Large intestine (tissue), 3 donors: Measurements from ENCODE around the gene NR5A2. TPM values are rescaled to one million over a fixed set of nuclear protein-coding genes. Genes with fewer than 3 reads are reported as not detected.
A peak's percentile ranks its signal among the peaks of the same experiment; 100 is the strongest.

Experiments used
- DNase-seq, 2 donors: peaks; one replicate each; pipeline versions ENCODE4 v3.0.0 to v3.0.0-alpha.2; 2013
- H3K27ac ChIP-seq: one replicate; pipeline ENCODE4 v1.5.1; 2013; ENCODE audit warnings: low read length
- H3K27me3 ChIP-seq: 2 replicates; pipeline ENCODE4 v1.6.1; 2013; ENCODE audit warnings: low read length; ENCODE audit not compliant: control insufficient read depth, insufficient read depth
- H3K36me3 ChIP-seq: 2 replicates; pipeline ENCODE4 v1.6.1; 2013; ENCODE audit warnings: low read length; ENCODE audit not compliant: control insufficient read depth, insufficient read depth
- H3K4me1 ChIP-seq: one replicate; pipeline ENCODE4 v1.6.1; 2013; ENCODE audit warnings: low read length; ENCODE audit not compliant: control insufficient read depth, insufficient read depth
- H3K4me3 ChIP-seq: one replicate; pipeline ENCODE4 v1.5.1; 2013; ENCODE audit warnings: low read length
- H3K9me3 ChIP-seq: one replicate; pipeline ENCODE4 v1.6.1; 2013; ENCODE audit warnings: mild to moderate bottlenecking, low read depth, low read length, moderate library complexity; ENCODE audit not compliant: control insufficient read depth
- WGBS: methylation state at CpG from one replicate; pipeline ENCODE4 v1.1.5; 2013; ENCODE audit warnings: low lambda C conversion rate; ENCODE audit not compliant: insufficient coverage; 5-methylcytosine and 5-hydroxymethylcytosine counted together
- polyA plus RNA-seq: library from polyadenylated mRNA; unstranded; fragments of 120-200 nt; gene quantifications from one replicate; pipeline ENCODE4 v1.2.1, GENCODE V29; 2013

The NR5A2 gene
- polyA plus RNA-seq, 1 donor: 36.5 TPM

GRCh38 chr1:200118779-200119505 is 91.4 kb downstream of the NR5A2 start:
- no peak overlapping the region for H3K27ac ChIP-seq
- peaks cover 16% of the 10 kb centered on the region for H3K4me1 ChIP-seq
- no peak for DNase-seq
- H3K9me3 ChIP-seq: no peaks in the 10 kb centered on the region
- WGBS: no CpG with 5 or more reads among the region's 3 CpGs
- H3K36me3 ChIP-seq: peaks cover 24% of the 10 kb centered on the region
- H3K4me3 ChIP-seq: no peak overlapping the region
- no peaks in the 10 kb centered on the region for H3K27me3 ChIP-seq

- Histone ChIP-seq H3K36me3 (peaks cover 38% of the 10 kb centered on the region), H3K9me3 (no peaks in the 10 kb centered on the region), H3K4me3 (no peak overlapping the region), H3K27ac (no peak overlapping the region), H3K4me1 (peaks cover under 1% of the 10 kb centered on the region), H3K27me3 (no peaks in the 10 kb centered on the region)
- no peak for DNase-seq
Measured at GRCh38 chr1:200121421-200121820, 93.9 kb downstream of the NR5A2 start.

- Histone ChIP-seq H3K27ac (no peak overlapping the region), H3K27me3 (no peaks in the 10 kb centered on the region), H3K36me3 (peaks cover 38% of the 10 kb centered on the region), H3K4me3 (no peak overlapping the region), H3K4me1 (peaks cover 6% of the 10 kb centered on the region), H3K9me3 (no peaks in the 10 kb centered on the region)
- 100% methylated on average over 1 of the region's 1 CpG for WGBS
- DNase-seq: no peak
Measured at GRCh38 chr1:200124309-200124708, 96.8 kb downstream of the NR5A2 start.

- peak overlapping the region; percentile 54 for H3K27ac ChIP-seq
Measured at GRCh38 chr1:200128081-200128480, 100.6 kb downstream of the NR5A2 start.

GRCh38 chr1:200128944-200129879 is 101.7 kb downstream of the NR5A2 start:
- DNase-seq: no peak
- peaks cover 38% of the 10 kb centered on the region for H3K4me1 ChIP-seq
- H3K4me3 ChIP-seq: no peak overlapping the region
- H3K27ac ChIP-seq: peak overlapping the region; percentile 54
- no CpG with 5 or more reads among the region's 5 CpGs for WGBS
- H3K27me3 ChIP-seq: no peaks in the 10 kb centered on the region
- no peaks in the 10 kb centered on the region for H3K9me3 ChIP-seq
- H3K36me3 ChIP-seq: peaks cover 19% of the 10 kb centered on the region

More at GRCh38 chr1:200128081-200128480, 100.6 kb downstream of the NR5A2 start:
- Histone ChIP-seq H3K4me1 (peaks cover 38% of the 10 kb centered on the region), H3K4me3 (no peak overlapping the region), H3K9me3 (no peaks in the 10 kb centered on the region), H3K27me3 (no peaks in the 10 kb centered on the region), H3K36me3 (peaks cover 26% of the 10 kb centered on the region)
- DNase-seq: peak; percentile 45 to 64
- WGBS: no CpG with 5 or more reads among the region's 7 CpGs

- Histone ChIP-seq H3K4me1 (peaks cover 38% of the 10 kb centered on the region), H3K27me3 (no peaks in the 10 kb centered on the region), H3K27ac (peak overlapping the region; percentile 54), H3K9me3 (no peaks in the 10 kb centered on the region), H3K4me3 (no peak overlapping the region), H3K36me3 (peaks cover 14% of the 10 kb centered on the region)
- WGBS: 57% methylated on average over 1 of the region's 1 CpG
- DNase-seq: no peak
Measured at GRCh38 chr1:200130552-200130951, 103.0 kb downstream of the NR5A2 start.

GRCh38 chr1:200131551-200132125 is 104.1 kb downstream of the NR5A2 start:
- Histone ChIP-seq H3K27me3 (no peaks in the 10 kb centered on the region), H3K36me3 (peaks cover 13% of the 10 kb centered on the region), H3K4me1 (peaks cover 38% of the 10 kb centered on the region), H3K4me3 (no peak overlapping the region), H3K9me3 (no peaks in the 10 kb centered on the region), H3K27ac (peak overlapping the region; percentile 54)
- DNase-seq: peak; percentile 38 to 63
- no CpG with 5 or more reads among the region's 4 CpGs for WGBS

GRCh38 chr1:200133123-200133522 is 105.6 kb downstream of the NR5A2 start:
- H3K9me3 ChIP-seq: no peaks in the 10 kb centered on the region
- H3K4me3 ChIP-seq: no peak overlapping the region
- H3K27ac ChIP-seq: no peak overlapping the region
- no peaks in the 10 kb centered on the region for H3K27me3 ChIP-seq
- peaks cover 13% of the 10 kb centered on the region for H3K36me3 ChIP-seq
- peaks cover 38% of the 10 kb centered on the region for H3K4me1 ChIP-seq
- no peak for DNase-seq
- WGBS: 100% methylated on average over 1 of the region's 2 CpGs

GRCh38 chr1:200134116-200134515 is 106.6 kb downstream of the NR5A2 start:
- Histone ChIP-seq H3K9me3 (no peaks in the 10 kb centered on the region), H3K36me3 (peaks cover 10% of the 10 kb centered on the region), H3K27ac (no peak overlapping the region), H3K4me1 (peaks cover 34% of the 10 kb centered on the region), H3K4me3 (no peak overlapping the region), H3K27me3 (no peaks in the 10 kb centered on the region)
- WGBS: no CpG with 5 or more reads among the region's 2 CpGs
- no peak for DNase-seq

- no peak for DNase-seq
- peaks cover 12% of the 10 kb centered on the region for H3K36me3 ChIP-seq
- no peak overlapping the region for H3K27ac ChIP-seq
- no peaks in the 10 kb centered on the region for H3K27me3 ChIP-seq
- no peak overlapping the region for H3K4me3 ChIP-seq
- H3K9me3 ChIP-seq: no peaks in the 10 kb centered on the region
- WGBS: 100% methylated on average over 2 of the region's 2 CpGs
- H3K4me1 ChIP-seq: peaks cover 13% of the 10 kb centered on the region
Measured at GRCh38 chr1:200136384-200136783, 108.9 kb downstream of the NR5A2 start.
